Measurements from ENCODE around the gene MED8.
"Not testable (repeated sequence)": the region's sequence is repeated elsewhere in the genome, so short reads cannot be mapped to it uniquely, and the experiment has no call there.

MED8 gene

GRCh38 chr1:43372172-43372571, 17.4 kb downstream of the MED8 start:
- Histone ChIP-seq H3K27me3 (ENCODE audit: control insufficient read depth, insufficient read depth, low read length) (no peaks in the 10 kb centered on the region), H3K9ac (ENCODE audit: low read length) (no peak overlapping the region), H3K4me1 (ENCODE audit: control insufficient read depth, insufficient read depth, low read length) (peaks cover 7% of the 10 kb centered on the region), H3K27ac (ENCODE audit: low read depth, low read length) (no peak overlapping the region), H3K4me3 (ENCODE audit: low read length) (no peak overlapping the region), H3K36me3 (ENCODE audit: control insufficient read depth, insufficient read depth, low read length) (no peaks in the 10 kb centered on the region)

DNA sequence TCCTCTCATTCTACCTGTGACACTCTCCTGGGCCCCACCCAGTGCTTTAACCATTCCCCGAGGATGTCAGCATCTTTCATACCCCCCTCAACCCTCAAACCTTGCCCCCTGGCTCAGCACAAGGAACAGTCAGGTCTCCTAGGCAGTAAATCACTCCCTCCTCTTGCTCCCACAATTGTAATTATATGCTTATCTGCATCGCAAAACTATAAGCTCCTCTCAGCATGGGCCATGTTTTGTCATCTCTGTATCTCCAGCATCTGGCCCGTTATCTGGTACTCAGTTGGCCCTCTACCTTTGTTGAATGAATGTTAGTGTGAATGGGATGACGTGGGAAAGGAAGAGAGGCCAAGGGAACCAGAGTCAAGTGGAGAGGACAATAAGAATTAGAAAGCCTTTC, 19.0 kb downstream of the MED8 start:
- no peak overlapping the region for H3K9ac ChIP-seq (ENCODE audit: low read length)
- H3K27ac ChIP-seq (ENCODE audit: low read depth, low read length), result no peak overlapping the region
- peaks cover 12% of the 10 kb centered on the region for H3K4me1 ChIP-seq (ENCODE audit: control insufficient read depth, insufficient read depth, low read length)
- H3K36me3 ChIP-seq (ENCODE audit: control insufficient read depth, insufficient read depth, low read length), result peaks cover 3% of the 10 kb centered on the region
- H3K27me3 ChIP-seq (ENCODE audit: control insufficient read depth, insufficient read depth, low read length), result no peaks in the 10 kb centered on the region
- no peak overlapping the region for H3K4me3 ChIP-seq (ENCODE audit: low read length)

- not testable (repeated sequence) for H3K9ac ChIP-seq (ENCODE audit: low read length); H3K36me3 ChIP-seq (ENCODE audit: control insufficient read depth, insufficient read depth, low read length); H3K4me3 ChIP-seq (ENCODE audit: low read length); H3K27me3 ChIP-seq (ENCODE audit: control insufficient read depth, insufficient read depth, low read length); H3K27ac ChIP-seq (ENCODE audit: low read depth, low read length)
- H3K4me1 ChIP-seq (ENCODE audit: control insufficient read depth, insufficient read depth, low read length), result peaks cover 12% of the 10 kb centered on the region
Observed at GRCh38 chr1:43369779-43370178, 19.8 kb downstream of the MED8 start.

- Histone ChIP-seq H3K4me1 (ENCODE audit: control insufficient read depth, insufficient read depth, low read length) (peaks cover 12% of the 10 kb centered on the region), H3K36me3 (ENCODE audit: control insufficient read depth, insufficient read depth, low read length) (peaks cover 19% of the 10 kb centered on the region), H3K27ac (ENCODE audit: low read depth, low read length) (peak overlapping the region; percentile 75), H3K9ac (ENCODE audit: low read length) (peak overlapping the region; percentile 58), H3K27me3 (ENCODE audit: control insufficient read depth, insufficient read depth, low read length) (no peaks in the 10 kb centered on the region), H3K4me3 (ENCODE audit: low read length) (peak overlapping the region; percentile 66)
Observed at GRCh38 chr1:43368646-43369020, 21.0 kb downstream of the MED8 start.

DNA sequence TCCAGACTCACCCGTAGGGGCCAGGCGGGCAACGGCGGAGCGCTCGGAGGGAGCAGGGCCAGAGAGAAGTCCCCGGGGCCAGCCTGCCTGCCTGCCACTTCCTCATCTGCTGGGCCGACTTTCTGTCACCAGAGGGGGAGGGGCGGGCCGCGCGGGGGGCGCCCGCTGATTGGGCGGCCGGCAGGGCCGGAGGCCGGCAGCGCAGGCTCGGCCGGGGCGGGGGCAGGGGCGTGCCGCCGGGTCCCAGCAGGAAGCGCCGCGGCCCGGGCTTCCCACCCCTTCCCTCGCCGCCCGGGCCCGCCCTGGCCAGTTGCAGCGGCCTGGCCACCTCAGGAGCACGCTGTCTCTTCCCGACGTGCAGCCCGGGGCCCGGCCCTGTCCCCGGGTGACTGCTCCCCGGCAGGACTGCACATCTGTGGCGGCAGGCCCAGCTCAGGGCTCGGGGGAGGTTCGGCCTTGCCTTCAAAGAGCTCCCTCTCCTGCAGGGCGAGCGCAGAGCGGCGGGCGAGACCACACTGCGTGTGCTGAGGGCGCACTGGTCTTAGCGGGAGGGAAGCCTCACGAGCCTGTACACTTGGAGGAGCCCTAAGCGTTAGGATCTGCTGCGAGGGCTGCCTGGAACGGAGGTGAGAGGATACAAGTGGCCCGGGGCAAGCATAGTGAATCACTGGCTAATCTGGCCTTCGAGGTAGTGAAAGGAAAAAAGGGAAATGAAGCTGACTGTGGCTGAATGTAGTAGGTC, 21.5 kb downstream of the MED8 start, which contains the start of gene ELOVL1:
Gene ELOVL1, minus strand, starts transcription at position 108 of the 742 bp plus-strand sequence. CDS start 2,402 bp downstream, outside the sequence.
- peak within 1 kb of the TSS; percentile 75 for H3K27ac ChIP-seq (ENCODE audit: low read depth, low read length)
- no peaks in the 10 kb centered on the region for H3K27me3 ChIP-seq (ENCODE audit: control insufficient read depth, insufficient read depth, low read length)
- peaks cover 12% of the 10 kb centered on the region for H3K4me1 ChIP-seq (ENCODE audit: control insufficient read depth, insufficient read depth, low read length)
- H3K9ac ChIP-seq (ENCODE audit: low read length), result peak within 1 kb of the TSS; percentile 74
- peak within 1 kb of the TSS; percentile 85 for H3K4me3 ChIP-seq (ENCODE audit: low read length)
- peaks cover 22% of the 10 kb centered on the region for H3K36me3 ChIP-seq (ENCODE audit: control insufficient read depth, insufficient read depth, low read length)

- Histone ChIP-seq H3K4me1 (ENCODE audit: control insufficient read depth, insufficient read depth, low read length) (peaks cover 12% of the 10 kb centered on the region), H3K27me3 (ENCODE audit: control insufficient read depth, insufficient read depth, low read length) (no peaks in the 10 kb centered on the region), H3K9ac (ENCODE audit: low read length) (peak overlapping the region; percentile 74), H3K27ac (ENCODE audit: low read depth, low read length) (peak overlapping the region; percentile 75), H3K36me3 (ENCODE audit: control insufficient read depth, insufficient read depth, low read length) (peaks cover 22% of the 10 kb centered on the region), H3K4me3 (ENCODE audit: low read length) (peak overlapping the region; percentile 85)
Observed at GRCh38 chr1:43367026-43367903, 22.3 kb downstream of the MED8 start.

DNA sequence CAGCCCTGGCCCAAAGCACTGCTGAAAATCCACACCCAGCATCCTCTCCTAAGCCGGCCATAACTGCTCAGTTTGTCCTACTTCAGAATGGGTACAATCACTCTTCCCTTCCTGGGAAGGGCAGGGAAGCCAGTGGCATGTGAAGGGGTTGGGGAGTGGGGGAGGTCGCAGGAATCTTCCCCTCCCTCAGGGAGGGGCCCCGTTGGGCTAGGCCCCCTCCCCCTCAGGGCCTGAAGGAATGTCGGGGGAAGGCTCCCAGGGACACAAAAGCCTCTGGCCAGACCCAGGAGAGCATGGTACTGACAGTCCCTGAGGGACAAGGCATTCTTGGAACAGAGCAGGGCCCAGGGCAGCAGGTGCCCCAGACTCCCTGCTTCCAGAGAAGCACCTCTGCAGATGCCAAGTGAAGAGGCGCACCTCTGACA, 23.0 kb downstream of the MED8 start:
- H3K9ac ChIP-seq (ENCODE audit: low read length), result peak overlapping the region; percentile 74
- peaks cover 12% of the 10 kb centered on the region for H3K4me1 ChIP-seq (ENCODE audit: control insufficient read depth, insufficient read depth, low read length)
- peak overlapping the region; percentile 75 for H3K27ac ChIP-seq (ENCODE audit: low read depth, low read length)
- peaks cover 22% of the 10 kb centered on the region for H3K36me3 ChIP-seq (ENCODE audit: control insufficient read depth, insufficient read depth, low read length)
- no peaks in the 10 kb centered on the region for H3K27me3 ChIP-seq (ENCODE audit: control insufficient read depth, insufficient read depth, low read length)
- H3K4me3 ChIP-seq (ENCODE audit: low read length), result peak overlapping the region; percentile 85

- Histone ChIP-seq H3K4me3 (ENCODE audit: low read length) (peak overlapping the region; percentile 85), H3K4me1 (ENCODE audit: control insufficient read depth, insufficient read depth, low read length) (peaks cover 12% of the 10 kb centered on the region), H3K9ac (ENCODE audit: low read length) (no peak overlapping the region), H3K36me3 (ENCODE audit: control insufficient read depth, insufficient read depth, low read length) (peaks cover 23% of the 10 kb centered on the region), H3K27me3 (ENCODE audit: control insufficient read depth, insufficient read depth, low read length) (no peaks in the 10 kb centered on the region), H3K27ac (ENCODE audit: low read depth, low read length) (no peak overlapping the region)
Observed at GRCh38 chr1:43366179-43366578, 23.4 kb downstream of the MED8 start.

DNA sequence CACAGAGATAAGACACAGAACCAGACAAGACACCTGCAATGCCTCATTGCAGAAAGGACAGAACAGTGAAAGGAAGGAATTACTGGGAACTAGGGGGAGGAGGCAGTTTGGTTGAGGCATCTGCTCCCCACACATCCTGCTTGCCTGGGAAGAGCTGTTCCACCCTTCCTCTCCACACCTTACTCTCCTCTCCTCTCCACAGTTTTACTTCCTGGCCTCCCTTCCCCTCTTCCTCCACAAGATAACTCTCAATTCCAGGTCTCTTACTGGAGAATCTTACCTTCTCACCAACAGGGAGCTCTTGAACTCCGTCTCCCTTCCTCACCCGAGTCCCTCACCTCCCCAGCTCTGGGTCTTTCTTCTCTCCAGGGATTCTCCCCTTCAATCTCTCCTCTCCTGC, 23.9 kb downstream of the MED8 start:
- Histone ChIP-seq H3K27ac (ENCODE audit: low read depth, low read length) (no peak overlapping the region), H3K27me3 (ENCODE audit: control insufficient read depth, insufficient read depth, low read length) (no peaks in the 10 kb centered on the region), H3K36me3 (ENCODE audit: control insufficient read depth, insufficient read depth, low read length) (peaks cover 27% of the 10 kb centered on the region), H3K4me1 (ENCODE audit: control insufficient read depth, insufficient read depth, low read length) (peaks cover 12% of the 10 kb centered on the region), H3K9ac (ENCODE audit: low read length) (peak overlapping the region; percentile 27), H3K4me3 (ENCODE audit: low read length) (peak overlapping the region; percentile 34)

GRCh38 chr1:43363935-43364525, 25.6 kb downstream of the MED8 start:
- Histone ChIP-seq H3K9ac (ENCODE audit: low read length) (no peak overlapping the region), H3K4me3 (ENCODE audit: low read length) (no peak overlapping the region), H3K27ac (ENCODE audit: low read depth, low read length) (no peak overlapping the region), H3K4me1 (ENCODE audit: control insufficient read depth, insufficient read depth, low read length) (peaks cover 12% of the 10 kb centered on the region), H3K36me3 (ENCODE audit: control insufficient read depth, insufficient read depth, low read length) (peaks cover 27% of the 10 kb centered on the region), H3K27me3 (ENCODE audit: control insufficient read depth, insufficient read depth, low read length) (no peaks in the 10 kb centered on the region)

GRCh38 chr1:43363283-43363934, 26.2 kb downstream of the MED8 start:
- Histone ChIP-seq H3K36me3 (ENCODE audit: control insufficient read depth, insufficient read depth, low read length) (peaks cover 27% of the 10 kb centered on the region), H3K4me1 (ENCODE audit: control insufficient read depth, insufficient read depth, low read length) (peaks cover 7% of the 10 kb centered on the region), H3K27me3 (ENCODE audit: control insufficient read depth, insufficient read depth, low read length) (no peaks in the 10 kb centered on the region), H3K4me3 (ENCODE audit: low read length) (no peak overlapping the region), H3K9ac (ENCODE audit: low read length) (no peak overlapping the region), H3K27ac (ENCODE audit: low read depth, low read length) (no peak overlapping the region)

GRCh38 chr1:43360616-43361015, 29.0 kb downstream of the MED8 start:
- Histone ChIP-seq H3K4me1 (ENCODE audit: control insufficient read depth, insufficient read depth, low read length) (no peaks in the 10 kb centered on the region), H3K36me3 (ENCODE audit: control insufficient read depth, insufficient read depth, low read length) (peaks cover 25% of the 10 kb centered on the region), H3K4me3 (ENCODE audit: low read length) (no peak overlapping the region), H3K27me3 (ENCODE audit: control insufficient read depth, insufficient read depth, low read length) (no peaks in the 10 kb centered on the region), H3K27ac (ENCODE audit: low read depth, low read length) (no peak overlapping the region), H3K9ac (ENCODE audit: low read length) (no peak overlapping the region)
